HepG2 (cell line): ENCODE data around the gene USP19. TPM values are rescaled to one million over a fixed set of nuclear protein-coding genes. Genes with fewer than 3 reads are reported as not detected.

ENCODE experiments used
- ARID2 ChIP-seq: sonication (generic); formaldehyde crosslinking; IDR thresholded peaks from 2 replicates; pipeline ENCODE4 v1.8.1; 2022; ENCODE audit warnings: mild to moderate bottlenecking, missing genetic modification reagents, borderline replicate concordance
- ATF3 ChIP-seq: sonication (generic); formaldehyde crosslinking; IDR thresholded peaks from 2 replicates; pipeline ENCODE4 v1.4.0; 2020; ENCODE audit warnings: missing genetic modification reagents
- CBX5 ChIP-seq: sonication (generic); formaldehyde crosslinking; IDR thresholded peaks from 2 replicates; pipeline ENCODE4 v1.4.0; 2020; ENCODE audit warnings: missing genetic modification reagents, borderline replicate concordance
- ERF ChIP-seq: IDR thresholded peaks from 2 replicates; pipeline ENCODE4 v1.6.1; 2018; ENCODE audit warnings: missing biosample characterization, missing genetic modification reagents
- HDAC1 ChIP-seq: sonication (generic); formaldehyde crosslinking; IDR thresholded peaks from 2 replicates; pipeline ENCODE4 v1.5.1; 2020; ENCODE audit warnings: mild to moderate bottlenecking, missing genetic modification reagents
- HINFP ChIP-seq: sonication (generic); formaldehyde crosslinking; IDR thresholded peaks from 2 replicates; pipeline ENCODE4 v1.4.0; 2020; ENCODE audit warnings: low read depth, mild to moderate bottlenecking, missing genetic modification reagents
- JDP2 ChIP-seq: sonication (generic); formaldehyde crosslinking; IDR thresholded peaks from 2 replicates; pipeline ENCODE4 v1.8.1; 2022; ENCODE audit warnings: missing genetic modification reagents, borderline replicate concordance
- KDM4B ChIP-seq: sonication (generic); formaldehyde crosslinking; IDR thresholded peaks from 2 replicates; pipeline ENCODE4 v1.4.0; 2020; ENCODE audit warnings: missing genetic modification reagents
- PCBP1 ChIP-seq: fragments of 200-400 bp; formaldehyde crosslinking; IDR thresholded peaks from 2 replicates; pipeline ENCODE4 v1.6.1; 2017; ENCODE audit warnings: mild to moderate bottlenecking, low read depth, low read length, borderline replicate concordance
- POLR2A ChIP-seq, 2 experiments: IDR thresholded peaks; 2 replicates each; pipeline ENCODE4 v1.6.1; 2011; ENCODE audit warnings: low read depth in 2 of 2, low read length in 2 of 2, mild to moderate bottlenecking in 1 of 2, moderate library complexity in 1 of 2; ENCODE audit not compliant: insufficient read depth in 1 of 2
- SMAD3 ChIP-seq: sonication (generic); formaldehyde crosslinking; IDR thresholded peaks from 2 replicates; pipeline ENCODE4 v1.4.0; 2020; ENCODE audit warnings: missing genetic modification reagents
- TAF15 ChIP-seq: fragments of 200-400 bp; formaldehyde crosslinking; IDR thresholded peaks from one replicate; pipeline ENCODE4 v1.6.1; 2018; ENCODE audit warnings: mild to moderate bottlenecking, low read depth, low read length; ENCODE audit not compliant: poor library complexity, severe bottlenecking
- TEAD3 ChIP-seq: optimal IDR thresholded peaks from 2 replicates; pipeline ENCODE3; 2016; ENCODE audit warnings: borderline replicate concordance
- USF2 ChIP-seq, 2 experiments: sonication (generic) in 1 of 2; formaldehyde crosslinking in 1 of 2; IDR thresholded peaks; 2 replicates each; pipeline versions ENCODE4 v1.5.1 to v1.6.1; 2011 to 2020; ENCODE audit warnings: borderline replicate concordance in 1 of 2, low read depth in 1 of 2, low read length in 1 of 2, mild to moderate bottlenecking in 1 of 2, missing genetic modification reagents in 1 of 2, moderate library complexity in 1 of 2
- YEATS4 ChIP-seq: sonication (generic); formaldehyde crosslinking; IDR thresholded peaks from 2 replicates; pipeline ENCODE4 v1.4.0; 2020; ENCODE audit warnings: missing genetic modification reagents, borderline replicate concordance
- ZBTB21 ChIP-seq: sonication (generic); formaldehyde crosslinking; IDR thresholded peaks from 2 replicates; pipeline ENCODE4 v1.4.0; 2020; ENCODE audit warnings: missing genetic modification reagents
- ZFP90 ChIP-seq: sonication (generic); formaldehyde crosslinking; IDR thresholded peaks from 2 replicates; pipeline ENCODE4 v1.8.0; 2022; ENCODE audit warnings: missing genetic modification reagents, mild to moderate bottlenecking, inconsistent platforms, borderline replicate concordance
- ZNF232 ChIP-seq: sonication (generic); formaldehyde crosslinking; IDR thresholded peaks from 2 replicates; pipeline ENCODE4 v1.4.0; 2020; ENCODE audit warnings: missing genetic modification reagents, borderline replicate concordance
- ZNF557 ChIP-seq: sonication (generic); formaldehyde crosslinking; IDR thresholded peaks from 2 replicates; pipeline ENCODE4 v1.4.0; 2020; ENCODE audit warnings: missing genetic modification reagents
- ZSCAN12 ChIP-seq: sonication (generic); formaldehyde crosslinking; IDR thresholded peaks from 2 replicates; pipeline ENCODE4 v1.9.0; 2021; ENCODE audit warnings: mild to moderate bottlenecking, missing genetic modification reagents
- polyA plus RNA-seq, 8 experiments: library from polyadenylated mRNA; depleted of rRNA in 3 of 8; stranded (reverse) in 7 of 8; unstranded in 1 of 8; fragments of >200 nt; fragmentation: Illumina TruSeq in 4 of 8; extraction: Trizol in 4 of 8; gene quantifications; 2 replicates each; pipeline versions ENCODE4 v1.2.1 to v1.2.3, GENCODE V29; 2011 to 2016; ENCODE audit warnings: low read depth in 4 of 8, missing spikeins in 1 of 8, mixed read lengths in 1 of 8; ENCODE audit not compliant: insufficient read depth in 1 of 8
- total RNA-seq, 5 experiments: library from RNA; depleted of rRNA; stranded (reverse); fragments of >200 nt; fragmentation: Illumina TruSeq; extraction: Trizol; gene quantifications; 2 replicates each; pipeline ENCODE4 v1.2.3, GENCODE V29; 2016; ENCODE audit warnings: low read depth in 1 of 5
- TF ChIP-seq, protein P1 (sequence below): IDR thresholded peaks from 2 replicates; pipeline ENCODE4 v1.4.0; 2020; ENCODE audit warnings: mild to moderate bottlenecking, missing genetic modification reagents

Gene USP19
- total and polyA plus RNA-seq, 2 of the 13 experiments (the other 11 are each of a cell fraction or from before 2014, with no cell fraction given): 28.3 to 31.7 TPM

DNA sequence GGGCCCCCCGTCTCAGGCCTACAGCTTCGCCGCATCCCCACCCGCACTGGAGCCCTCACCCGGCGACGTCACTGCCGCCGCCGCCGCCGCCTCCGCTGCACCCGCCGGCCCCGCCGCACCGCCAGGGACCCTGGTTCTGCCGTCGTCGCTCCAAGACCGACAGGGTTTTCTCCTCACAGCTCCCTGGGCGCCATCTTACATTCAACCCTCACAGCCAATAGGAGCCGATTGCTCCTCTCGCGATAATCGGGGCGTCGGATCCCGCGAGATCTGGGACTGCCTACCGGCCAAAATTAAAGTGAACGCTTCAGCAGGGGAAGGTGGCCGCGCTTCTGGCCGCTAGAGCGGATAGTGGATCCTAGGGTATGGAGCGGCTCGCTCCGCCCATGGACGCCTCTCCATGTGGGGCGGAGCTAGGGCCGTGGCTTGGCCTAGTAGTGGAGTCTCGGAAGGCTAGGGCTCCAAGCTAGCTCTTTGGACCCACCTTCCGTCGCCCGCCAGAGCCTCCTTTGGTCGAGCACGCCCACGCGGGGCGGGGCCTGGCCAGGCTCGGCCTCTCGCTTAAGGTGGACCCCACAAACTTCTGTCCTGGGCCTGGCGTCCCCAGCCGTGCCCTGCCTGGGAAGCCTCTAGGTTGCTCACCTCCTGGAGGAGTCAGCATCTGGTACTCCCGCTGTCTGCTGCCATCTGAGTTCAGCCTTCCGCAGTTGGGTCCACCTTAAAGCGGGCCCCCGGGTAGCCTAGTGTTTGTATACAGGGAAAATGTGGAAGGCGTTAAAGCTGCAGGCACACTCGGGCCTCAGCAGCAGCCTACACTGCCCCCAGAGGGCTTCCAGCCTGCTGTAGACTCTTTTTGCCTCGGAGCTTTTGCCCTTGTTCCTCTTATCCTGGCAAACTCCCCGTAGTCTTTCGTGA lies 26.5 kb downstream of the USP19 start, which contains the start of gene QRICH1 (continued):
- TF ChIP-seq USF2 (IDR thresholded peaks at IDR 0.05; ENCODE audit: low read depth, low read length) (no peak), USF2 (CRISPR knock-in tag; IDR thresholded peaks at IDR 0.05; ENCODE audit: borderline replicate concordance) (0 out of 2 replicates have a peak, but pooled peaks have one; percentile 46), JDP2 (CRISPR knock-in tag) (no peak), KDM4B (CRISPR knock-in tag) (0 out of 2 replicates have a peak, but pooled peaks have one; percentile 16), ZNF232 (no peak), ATF3 (CRISPR knock-in tag) (no peak), ZNF557 (CRISPR knock-in tag) (no peak), ZSCAN12 (CRISPR knock-in tag) (no peak), SMAD3 (CRISPR knock-in tag) (peak; percentile 43), YEATS4 (CRISPR knock-in tag) (no peak; the same call in none of the 2 replicates), ERF (CRISPR knock-in tag) (peak; percentile 89), POLR2A (IDR thresholded peaks at IDR 0.05; ENCODE audit: insufficient read depth in 1 of 2, low read depth in 2 of 2, low read length in 2 of 2) (peak; percentile 67 to 86; a peak in 3 of 4 replicates), ZBTB21 (CRISPR knock-in tag) (0 out of 2 replicates have a peak, but pooled peaks have one; percentile 23), HDAC1 (CRISPR knock-in tag) (peak; percentile 91; the same call in 1 of the 2 replicates), PCBP1 (no peak), ZFP90 (CRISPR knock-in tag) (no peak; the same call in 1 of the 2 replicates), ARID2 (CRISPR knock-in tag) (0 out of 2 replicates have a peak, but pooled peaks have one; percentile 50), HINFP (CRISPR knock-in tag) (peak; percentile 46; the same call in 1 of the 2 replicates), TAF15 (no peak), CBX5 (CRISPR knock-in tag) (peak; percentile 32), TEAD3 (CRISPR knock-in tag) (peak; percentile 45)
- TF ChIP-seq, protein P1, sequence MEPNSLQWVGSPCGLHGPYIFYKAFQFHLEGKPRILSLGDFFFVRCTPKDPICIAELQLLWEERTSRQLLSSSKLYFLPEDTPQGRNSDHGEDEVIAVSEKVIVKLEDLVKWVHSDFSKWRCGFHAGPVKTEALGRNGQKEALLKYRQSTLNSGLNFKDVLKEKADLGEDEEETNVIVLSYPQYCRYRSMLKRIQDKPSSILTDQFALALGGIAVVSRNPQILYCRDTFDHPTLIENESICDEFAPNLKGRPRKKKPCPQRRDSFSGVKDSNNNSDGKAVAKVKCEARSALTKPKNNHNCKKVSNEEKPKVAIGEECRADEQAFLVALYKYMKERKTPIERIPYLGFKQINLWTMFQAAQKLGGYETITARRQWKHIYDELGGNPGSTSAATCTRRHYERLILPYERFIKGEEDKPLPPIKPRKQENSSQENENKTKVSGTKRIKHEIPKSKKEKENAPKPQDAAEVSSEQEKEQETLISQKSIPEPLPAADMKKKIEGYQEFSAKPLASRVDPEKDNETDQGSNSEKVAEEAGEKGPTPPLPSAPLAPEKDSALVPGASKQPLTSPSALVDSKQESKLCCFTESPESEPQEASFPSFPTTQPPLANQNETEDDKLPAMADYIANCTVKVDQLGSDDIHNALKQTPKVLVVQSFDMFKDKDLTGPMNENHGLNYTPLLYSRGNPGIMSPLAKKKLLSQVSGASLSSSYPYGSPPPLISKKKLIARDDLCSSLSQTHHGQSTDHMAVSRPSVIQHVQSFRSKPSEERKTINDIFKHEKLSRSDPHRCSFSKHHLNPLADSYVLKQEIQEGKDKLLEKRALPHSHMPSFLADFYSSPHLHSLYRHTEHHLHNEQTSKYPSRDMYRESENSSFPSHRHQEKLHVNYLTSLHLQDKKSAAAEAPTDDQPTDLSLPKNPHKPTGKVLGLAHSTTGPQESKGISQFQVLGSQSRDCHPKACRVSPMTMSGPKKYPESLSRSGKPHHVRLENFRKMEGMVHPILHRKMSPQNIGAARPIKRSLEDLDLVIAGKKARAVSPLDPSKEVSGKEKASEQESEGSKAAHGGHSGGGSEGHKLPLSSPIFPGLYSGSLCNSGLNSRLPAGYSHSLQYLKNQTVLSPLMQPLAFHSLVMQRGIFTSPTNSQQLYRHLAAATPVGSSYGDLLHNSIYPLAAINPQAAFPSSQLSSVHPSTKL: peak; percentile 28
